ENCODE data around the gene FBXL16.
A peak's percentile ranks its signal among the peaks of the same experiment; 100 is the strongest.

FBXL16 gene

GRCh38 chr16:649631-650030, 56.0 kb downstream of the FBXL16 start:
- H3K27ac ChIP-seq (ENCODE audit: low read length, poor library complexity, severe bottlenecking): no peak overlapping the region
- H3K9ac ChIP-seq (ENCODE audit: low read length): peak overlapping the region; percentile 96
- no peak overlapping the region for H2BK15ac ChIP-seq (ENCODE audit: low read depth, poor library complexity, severe bottlenecking)
- H3K4me1 ChIP-seq (ENCODE audit: control insufficient read depth, insufficient read depth, low read depth, low read length): peaks cover 41% of the 10 kb centered on the region
- no peak overlapping the region for H3K23ac ChIP-seq (ENCODE audit: low read length in 2 of 2)
- peaks cover 27% of the 10 kb centered on the region for H3K79me1 ChIP-seq (replicated peaks; ENCODE audit: low read length, poor library complexity, severe bottlenecking)
- peak overlapping the region; percentile 85 for H4K8ac ChIP-seq (ENCODE audit: low read length)
- H3K4me3 ChIP-seq (ENCODE audit: insufficient read depth in 1 of 2, low read depth in 1 of 2, low read length in 2 of 2): peak overlapping the region; percentile 67 to 79
- H2BK5ac ChIP-seq (ENCODE audit: low read depth, low read length, poor library complexity, severe bottlenecking): no peak overlapping the region
- H4K91ac ChIP-seq (ENCODE audit: low read length): no peak overlapping the region
- 11% methylated on average over 33 of the region's 44 CpGs for WGBS
- no peak overlapping the region for H3K14ac ChIP-seq (ENCODE audit: low read length in 2 of 2)
- H3K18ac ChIP-seq (ENCODE audit: low read depth in 1 of 2, low read length in 2 of 2): peak overlapping the region in 1 of 2 experiments; percentile 25
- peak; percentile 34 for DNase-seq
- H3K27me3 ChIP-seq (ENCODE audit: control insufficient read depth in 1 of 2, insufficient read depth in 1 of 2, low read length in 2 of 2): no peaks in the 10 kb centered on the region
- H2AFZ ChIP-seq (ENCODE audit: low read depth, low read length): peak overlapping the region; percentile 15
- H2BK120ac ChIP-seq (ENCODE audit: low read depth, low read length): no peak overlapping the region
- H3K9me3 ChIP-seq (ENCODE audit: control insufficient read depth, low read length): no peaks in the 10 kb centered on the region
- H3K4ac ChIP-seq (ENCODE audit: low read depth in 1 of 2, low read length in 2 of 2): no peak overlapping the region
- H2BK12ac ChIP-seq (ENCODE audit: low read length in 2 of 2): no peak overlapping the region
- peak overlapping the region; percentile 88 for H3K4me2 ChIP-seq (ENCODE audit: low read length, poor library complexity, severe bottlenecking)
- H3K36me3 ChIP-seq (ENCODE audit: control insufficient read depth in 1 of 2, insufficient read depth in 2 of 2, low read depth in 1 of 2, low read length in 2 of 2): peaks cover 12 to 65% of the 10 kb centered on the region in 2 experiments
- no peak overlapping the region for H2AK5ac ChIP-seq (ENCODE audit: low read length, severe bottlenecking)

GRCh38 chr16:648781-649589, 56.6 kb downstream of the FBXL16 start, which contains the start of gene WDR90:
Gene WDR90, plus strand, starts transcription at chr16:649365. Its CDS starts 52 bp downstream, at chr16:649417.
- H3K79me1 ChIP-seq (replicated peaks; ENCODE audit: low read length, poor library complexity, severe bottlenecking): peaks cover 30% of the 10 kb centered on the region
- peak within 1 kb of the TSS; percentile 40 for H2AK5ac ChIP-seq (ENCODE audit: low read length, severe bottlenecking)
- peak within 1 kb of the TSS; percentile 26 for H2BK15ac ChIP-seq (ENCODE audit: low read depth, poor library complexity, severe bottlenecking)
- WGBS: 13% methylated on average over 66 of the region's 91 CpGs
- H2BK120ac ChIP-seq (ENCODE audit: low read depth, low read length): peak within 1 kb of the TSS; percentile 64
- H4K8ac ChIP-seq (ENCODE audit: low read length): peak within 1 kb of the TSS; percentile 97
- peak within 1 kb of the TSS; percentile 32 for H3K27ac ChIP-seq (ENCODE audit: low read length, poor library complexity, severe bottlenecking)
- H3K4me1 ChIP-seq (ENCODE audit: control insufficient read depth, insufficient read depth, low read depth, low read length): peaks cover 44% of the 10 kb centered on the region
- peak within 1 kb of the TSS; percentile 36 for H4K91ac ChIP-seq (ENCODE audit: low read length)
- H3K9ac ChIP-seq (ENCODE audit: low read length): peak within 1 kb of the TSS; percentile 96
- peak within 1 kb of the TSS; percentile 75 to 94 for H3K4ac ChIP-seq (ENCODE audit: low read depth in 1 of 2, low read length in 2 of 2)
- H3K14ac ChIP-seq (ENCODE audit: low read length in 2 of 2): peak within 1 kb of the TSS in 1 of 2 experiments; percentile 85
- H3K4me3 ChIP-seq (ENCODE audit: insufficient read depth in 1 of 2, low read depth in 1 of 2, low read length in 2 of 2): peak within 1 kb of the TSS; percentile 67 to 79
- H3K4me2 ChIP-seq (ENCODE audit: low read length, poor library complexity, severe bottlenecking): peak within 1 kb of the TSS; percentile 88
- peaks cover 11 to 63% of the 10 kb centered on the region in 2 experiments for H3K36me3 ChIP-seq (ENCODE audit: control insufficient read depth in 1 of 2, insufficient read depth in 2 of 2, low read depth in 1 of 2, low read length in 2 of 2)
- H2BK12ac ChIP-seq (ENCODE audit: low read length in 2 of 2): peak within 1 kb of the TSS in 1 of 2 experiments; percentile 9
- no peaks in the 10 kb centered on the region for H3K9me3 ChIP-seq (ENCODE audit: control insufficient read depth, low read length)
- peak within 1 kb of the TSS; percentile 46 for H2AFZ ChIP-seq (ENCODE audit: low read depth, low read length)
- DNase-seq: peak; percentile 91
- H3K27me3 ChIP-seq (ENCODE audit: control insufficient read depth in 1 of 2, insufficient read depth in 1 of 2, low read length in 2 of 2): no peaks in the 10 kb centered on the region
- H3K23ac ChIP-seq (ENCODE audit: low read length in 2 of 2): no peak within 1 kb of the TSS
- no peak within 1 kb of the TSS for H2BK5ac ChIP-seq (ENCODE audit: low read depth, low read length, poor library complexity, severe bottlenecking)
- peak within 1 kb of the TSS; percentile 86 to 89 for H3K18ac ChIP-seq (ENCODE audit: low read depth in 1 of 2, low read length in 2 of 2)

GRCh38 chr16:648071-648780, 57.4 kb downstream of the FBXL16 start:
- no peaks in the 10 kb centered on the region for H3K9me3 ChIP-seq (ENCODE audit: control insufficient read depth, low read length)
- peak overlapping the region; percentile 97 for H4K8ac ChIP-seq (ENCODE audit: low read length)
- no peak for DNase-seq
- peaks cover 33% of the 10 kb centered on the region for H3K79me1 ChIP-seq (replicated peaks; ENCODE audit: low read length, poor library complexity, severe bottlenecking)
- H3K18ac ChIP-seq (ENCODE audit: low read depth in 1 of 2, low read length in 2 of 2): peak overlapping the region; percentile 67 to 86
- H3K4ac ChIP-seq (ENCODE audit: low read depth in 1 of 2, low read length in 2 of 2): peak overlapping the region; percentile 75 to 94
- peak overlapping the region; percentile 81 for H3K4me2 ChIP-seq (ENCODE audit: low read length, poor library complexity, severe bottlenecking)
- H3K14ac ChIP-seq (ENCODE audit: low read length in 2 of 2): no peak overlapping the region
- H4K91ac ChIP-seq (ENCODE audit: low read length): peak overlapping the region; percentile 36
- H3K9ac ChIP-seq (ENCODE audit: low read length): peak overlapping the region; percentile 96
- H3K27ac ChIP-seq (ENCODE audit: low read length, poor library complexity, severe bottlenecking): peak overlapping the region; percentile 32
- H2AK5ac ChIP-seq (ENCODE audit: low read length, severe bottlenecking): peak overlapping the region; percentile 40
- H2BK15ac ChIP-seq (ENCODE audit: low read depth, poor library complexity, severe bottlenecking): no peak overlapping the region
- peak overlapping the region; percentile 67 to 79 for H3K4me3 ChIP-seq (ENCODE audit: insufficient read depth in 1 of 2, low read depth in 1 of 2, low read length in 2 of 2)
- H3K4me1 ChIP-seq (ENCODE audit: control insufficient read depth, insufficient read depth, low read depth, low read length): peaks cover 45% of the 10 kb centered on the region
- WGBS: 76% methylated on average over 24 of the region's 24 CpGs
- H3K23ac ChIP-seq (ENCODE audit: low read length in 2 of 2): no peak overlapping the region
- no peak overlapping the region for H2BK5ac ChIP-seq (ENCODE audit: low read depth, low read length, poor library complexity, severe bottlenecking)
- peak overlapping the region; percentile 64 for H2BK120ac ChIP-seq (ENCODE audit: low read depth, low read length)
- H3K36me3 ChIP-seq (ENCODE audit: control insufficient read depth in 1 of 2, insufficient read depth in 2 of 2, low read depth in 1 of 2, low read length in 2 of 2): peaks cover 5 to 56% of the 10 kb centered on the region in 2 experiments
- H2AFZ ChIP-seq (ENCODE audit: low read depth, low read length): no peak overlapping the region
- H2BK12ac ChIP-seq (ENCODE audit: low read length in 2 of 2): peak overlapping the region in 1 of 2 experiments; percentile 9
- H3K27me3 ChIP-seq (ENCODE audit: control insufficient read depth in 1 of 2, insufficient read depth in 1 of 2, low read length in 2 of 2): no peaks in the 10 kb centered on the region
